ENCODE results near the gene PEAK1. TPM values are rescaled to one million over a fixed set of nuclear protein-coding genes. Genes with fewer than 3 reads are reported as not detected.
A peak's percentile ranks its signal among the peaks of the same experiment; 100 is the strongest.

Gene PEAK1
- total and polyA plus RNA-seq, 5 experiments from 2014 or later = 1.0 to 23.0 (median 2.8) TPM

DNA sequence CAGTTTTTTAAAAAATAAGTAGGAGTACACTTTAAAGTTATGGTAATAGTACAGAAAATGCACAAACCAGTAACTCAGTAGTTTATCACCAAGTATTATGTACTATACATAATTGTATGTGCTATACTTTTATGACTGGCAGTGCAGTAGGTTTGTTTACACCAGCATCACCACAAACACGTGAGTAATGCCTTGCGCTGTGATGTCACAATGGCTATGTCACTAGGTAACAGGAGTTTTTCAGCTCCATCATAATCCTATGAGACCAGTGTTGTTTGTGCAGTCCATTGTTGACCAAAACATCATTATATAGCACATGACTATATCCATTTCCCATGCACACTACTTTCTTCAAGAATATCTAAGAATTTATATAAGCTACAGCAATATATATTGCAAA is 280.6 kb downstream of the PEAK1 start:
- ATAC-seq = no peak
- Mint-ChIP-seq H3K27me3 (no peaks in the 10 kb centered on the region), H3K27ac (no peak overlapping the region), H3K36me3 (peaks cover 10 to 45% (median 35%) of the 10 kb centered on the region in 3 donors), H3K9me3 (peaks cover 0 to 39% (median 16%) of the 10 kb centered on the region in 9 donors), H3K4me3 (no peak overlapping the region), H3K4me1 (peaks cover 0 to 6% (median 0%) of the 10 kb centered on the region in 4 donors)
- DNase-seq = no peak
- POLR2A ChIA-PET = no interaction called here

GRCh38 chr15:77138167-77138522 is 281.8 kb downstream of the PEAK1 start:
- peaks cover 0 to 38% (median 15%) of the 10 kb centered on the region in 9 donors for H3K9me3 Mint-ChIP-seq
- DNase-seq = no peak
- POLR2A ChIA-PET = no interaction called here
- H3K27me3 Mint-ChIP-seq = no peaks in the 10 kb centered on the region
- H3K36me3 Mint-ChIP-seq = peaks cover 16 to 40% (median 39%) of the 10 kb centered on the region in 3 donors
- no peak overlapping the region for H3K4me3 Mint-ChIP-seq
- H3K27ac Mint-ChIP-seq = no peak overlapping the region
- ATAC-seq = no peak
- H3K4me1 Mint-ChIP-seq = peaks cover 0 to under 1% (median 0%) of the 10 kb centered on the region in 4 donors

DNA sequence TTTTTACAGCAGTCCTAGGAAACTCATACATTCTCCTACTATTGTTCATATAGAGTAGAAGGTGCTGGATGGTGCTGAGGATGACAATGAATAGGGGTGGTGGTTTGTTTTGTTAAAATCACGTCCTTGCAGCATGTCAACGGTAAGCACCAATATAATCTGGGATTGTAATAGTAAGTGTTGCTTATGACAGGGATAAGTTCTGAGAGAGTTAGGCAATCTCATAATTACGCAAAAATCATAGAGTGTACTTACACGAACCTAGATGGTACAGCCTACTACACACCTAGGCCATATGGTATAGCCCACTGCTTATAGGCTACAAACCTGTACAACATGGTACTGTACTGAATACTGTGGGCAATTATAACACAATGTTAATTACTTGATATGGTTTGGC is 284.7 kb downstream of the PEAK1 start:
- ATAC-seq (no peak), DNase-seq (no peak)
- Mint-ChIP-seq H3K4me3 (no peak overlapping the region), H3K36me3 (peaks cover 13 to 25% (median 22%) of the 10 kb centered on the region in 3 donors), H3K27me3 (no peaks in the 10 kb centered on the region), H3K27ac (no peak overlapping the region), H3K4me1 (no peaks in the 10 kb centered on the region), H3K9me3 (peaks cover 0 to 12% (median 5%) of the 10 kb centered on the region in 9 donors)
- POLR2A ChIA-PET = no interaction called here

- POLR2A ChIA-PET = no interaction called here
- DNase-seq (no peak), ATAC-seq (no peak)
- peaks cover 0 to 16% (median 12%) of the 10 kb centered on the region in 3 donors for H3K36me3 Mint-ChIP-seq
- H3K4me1 Mint-ChIP-seq = peaks cover 0 to 4% (median 0%) of the 10 kb centered on the region in 4 donors
- H3K27ac Mint-ChIP-seq = no peak overlapping the region
- no peaks in the 10 kb centered on the region for H3K27me3 Mint-ChIP-seq
- H3K4me3 Mint-ChIP-seq = no peak overlapping the region
- peaks cover 0 to 1% (median 0%) of the 10 kb centered on the region in 9 donors for H3K9me3 Mint-ChIP-seq
Measured at GRCh38 chr15:77130315-77130930, 289.5 kb downstream of the PEAK1 start.

DNA sequence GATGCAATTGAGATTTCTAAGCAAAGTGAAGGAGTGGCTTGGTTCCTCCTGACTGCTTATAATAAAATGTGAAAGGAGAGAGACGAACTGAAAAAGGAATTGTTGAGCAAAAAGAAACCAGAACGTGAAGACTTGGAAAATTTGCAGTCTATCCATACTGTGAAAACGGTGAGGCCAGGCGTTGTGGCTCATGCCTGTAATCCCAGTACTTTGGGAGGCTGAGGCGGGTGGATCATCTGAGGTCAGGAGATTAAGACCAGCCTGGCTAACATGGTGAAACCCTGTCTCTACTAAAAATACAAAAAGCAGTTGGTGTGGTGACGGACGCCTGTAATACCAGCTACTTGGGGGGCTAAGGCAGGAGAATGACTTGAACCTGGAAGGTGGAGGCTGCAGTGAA is 292.3 kb downstream of the PEAK1 start:
- Mint-ChIP-seq H3K27ac (no peak overlapping the region), H3K27me3 (no peaks in the 10 kb centered on the region), H3K36me3 (peaks cover 0 to 3% (median 1%) of the 10 kb centered on the region in 3 donors), H3K9me3 (no peaks in the 10 kb centered on the region), H3K4me1 (peaks cover 0 to 21% (median 0%) of the 10 kb centered on the region in 4 donors), H3K4me3 (no peak overlapping the region)
- no peak for DNase-seq
- POLR2A ChIA-PET = no interaction called here
- ATAC-seq = no peak

GRCh38 chr15:77126529-77127326 is 293.2 kb downstream of the PEAK1 start:
- no peak overlapping the region for H3K27ac Mint-ChIP-seq

DNA sequence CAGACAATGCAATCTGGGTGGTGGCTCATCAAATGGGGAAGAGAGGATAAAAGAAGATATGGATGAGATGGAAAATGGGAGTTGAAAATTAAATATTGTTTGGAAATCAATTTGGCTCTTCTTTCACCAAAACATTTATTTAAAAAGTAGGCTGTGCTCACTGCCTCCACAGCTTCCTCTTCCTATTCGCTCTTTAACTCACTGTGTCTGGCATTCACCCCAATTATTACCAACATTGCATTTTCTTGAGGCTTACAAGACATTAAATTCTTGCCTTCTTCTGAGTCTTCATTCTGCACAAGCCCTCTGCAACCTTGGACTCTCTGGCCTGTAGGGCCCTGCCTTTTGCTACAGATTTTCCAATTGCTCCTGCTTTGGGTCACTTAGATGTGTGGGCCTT is 296.1 kb downstream of the PEAK1 start:
- no peaks in the 10 kb centered on the region for H3K27me3 Mint-ChIP-seq
- peaks cover 3 to 35% (median 5%) of the 10 kb centered on the region in 4 donors for H3K4me1 Mint-ChIP-seq
- DNase-seq (no peak), ATAC-seq (no peak)
- no peaks in the 10 kb centered on the region for H3K36me3 Mint-ChIP-seq
- H3K4me3 Mint-ChIP-seq = no peak overlapping the region
- no peak overlapping the region for H3K27ac Mint-ChIP-seq
- no peaks in the 10 kb centered on the region for H3K9me3 Mint-ChIP-seq
- POLR2A ChIA-PET = no interaction called here

More at GRCh38 chr15:77126529-77127326, 293.2 kb downstream of the PEAK1 start:
- Mint-ChIP-seq H3K9me3 (no peaks in the 10 kb centered on the region), H3K27me3 (no peaks in the 10 kb centered on the region), H3K4me3 (no peak overlapping the region), H3K36me3 (peaks cover 0 to 3% (median 0%) of the 10 kb centered on the region in 3 donors), H3K4me1 (peaks cover 0 to 25% (median 0%) of the 10 kb centered on the region in 4 donors)
- POLR2A ChIA-PET = no interaction called here
- no peak for DNase-seq
- no peak for ATAC-seq

- Mint-ChIP-seq H3K4me1 (peaks cover 4 to 37% (median 7%) of the 10 kb centered on the region in 4 donors), H3K36me3 (no peaks in the 10 kb centered on the region), H3K27ac (no peak overlapping the region), H3K4me3 (no peak overlapping the region), H3K27me3 (no peaks in the 10 kb centered on the region), H3K9me3 (no peaks in the 10 kb centered on the region)
- no peak for ATAC-seq
- DNase-seq = no peak
- POLR2A ChIA-PET = no interaction called here
Measured at GRCh38 chr15:77122576-77122975, 297.3 kb downstream of the PEAK1 start.

DNA sequence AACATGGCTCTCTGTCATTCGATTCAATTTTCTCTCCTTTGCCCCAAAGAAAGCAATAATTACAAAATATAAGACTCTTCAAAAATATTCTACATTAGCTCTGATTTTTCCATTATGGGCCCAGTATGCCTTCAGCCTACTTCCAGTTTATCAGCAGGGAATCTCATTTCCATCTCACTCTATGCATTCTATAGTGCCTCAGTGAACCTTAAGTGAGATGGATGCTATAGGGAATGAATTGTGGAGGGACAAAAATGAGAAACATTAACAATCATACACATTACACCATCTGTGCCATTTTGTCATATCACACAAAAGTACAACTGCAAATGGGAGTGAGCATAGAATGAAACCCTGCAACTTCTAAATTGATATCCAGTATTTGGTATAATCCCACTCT is 298.3 kb downstream of the PEAK1 start:
- POLR2A ChIA-PET = no interaction called here
- Mint-ChIP-seq H3K4me3 (no peak overlapping the region), H3K9me3 (no peaks in the 10 kb centered on the region), H3K36me3 (no peaks in the 10 kb centered on the region), H3K27me3 (no peaks in the 10 kb centered on the region), H3K4me1 (peaks cover 4 to 33% (median 7%) of the 10 kb centered on the region in 4 donors), H3K27ac (peak overlapping the region in 1 of 10 donors; percentile 12)
- no peak for DNase-seq
- ATAC-seq = no peak

DNA sequence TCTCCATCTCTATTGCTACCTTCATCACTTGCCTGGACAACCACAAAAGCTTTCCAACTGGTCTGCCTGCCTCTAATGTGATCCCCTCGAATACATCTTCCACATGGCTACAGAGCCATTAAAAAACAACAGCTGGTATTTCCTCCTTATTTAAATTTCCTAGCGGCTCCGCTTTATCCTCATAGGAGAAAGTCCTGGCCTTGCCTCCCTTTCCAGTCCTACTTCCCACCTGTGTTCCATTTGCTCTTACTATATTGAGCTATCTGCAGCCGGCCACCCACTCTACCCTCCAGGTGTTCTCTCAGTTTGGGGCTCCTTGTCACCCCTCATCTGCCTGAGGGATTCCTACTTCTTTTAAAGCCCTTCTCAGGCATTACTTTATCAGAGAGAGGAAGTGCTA is 299.3 kb downstream of the PEAK1 start:
- Mint-ChIP-seq H3K27me3 (no peaks in the 10 kb centered on the region), H3K36me3 (no peaks in the 10 kb centered on the region), H3K9me3 (no peaks in the 10 kb centered on the region), H3K4me1 (peaks cover 4 to 33% (median 7%) of the 10 kb centered on the region in 4 donors), H3K27ac (peak overlapping the region in 3 of 10 donors; percentile 0 to 60 (median 4)), H3K4me3 (no peak overlapping the region)
- POLR2A ChIA-PET = interaction anchor here (0.6 kb wide), 1 partner anchor 20 kb away, joined by 3 read pairs; no protein-coding TSS in a partner anchor
- no peak for DNase-seq
- no peak for ATAC-seq

- Mint-ChIP-seq H3K27me3 (no peaks in the 10 kb centered on the region), H3K27ac (no peak overlapping the region), H3K4me1 (peaks cover 6 to 31% (median 7%) of the 10 kb centered on the region in 4 donors), H3K36me3 (peaks cover 0 to 6% (median 1%) of the 10 kb centered on the region in 3 donors), H3K4me3 (no peak overlapping the region), H3K9me3 (no peaks in the 10 kb centered on the region)
- POLR2A ChIA-PET = interaction anchor here (0.8 kb wide), 1 partner anchor 424 kb away, joined by 3 read pairs; no protein-coding TSS in a partner anchor
- ATAC-seq = no peak
- DNase-seq = no peak
Measured at GRCh38 chr15:77119446-77119845, 300.5 kb downstream of the PEAK1 start.

DNA sequence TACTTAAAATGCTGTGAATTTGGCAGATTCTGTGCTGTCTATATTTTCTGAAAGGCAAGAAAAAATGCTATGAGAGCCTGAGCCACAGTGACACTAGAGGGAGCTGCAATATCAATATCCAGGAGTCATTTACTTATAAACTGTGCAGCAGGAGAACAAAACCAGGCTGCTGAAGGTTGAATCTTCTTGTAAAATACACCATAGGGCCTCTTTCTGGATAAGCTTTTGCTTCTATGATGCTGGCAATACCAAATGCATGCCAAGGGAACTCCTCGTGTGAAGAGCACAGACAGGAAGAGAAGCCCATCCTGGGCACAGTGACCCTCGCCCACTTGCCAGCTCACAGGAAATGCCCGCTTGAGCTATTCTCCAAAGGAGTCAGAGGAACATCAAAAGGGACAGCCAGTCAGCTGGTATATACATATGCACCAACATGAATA is 301.0 kb downstream of the PEAK1 start:
- POLR2A ChIA-PET = interaction anchor here (0.8 to 1.1 kb wide), 2 partner anchors 369 to 424 kb away, joined by 3 read pairs; no protein-coding TSS in a partner anchor
- Mint-ChIP-seq H3K27me3 (no peaks in the 10 kb centered on the region), H3K27ac (peak overlapping the region in 2 of 10 donors; percentile 18 to 22), H3K4me3 (no peak overlapping the region), H3K4me1 (peaks cover 6 to 26% (median 7%) of the 10 kb centered on the region in 4 donors), H3K36me3 (peaks cover 0 to 11% (median 4%) of the 10 kb centered on the region in 3 donors), H3K9me3 (no peaks in the 10 kb centered on the region)
- ATAC-seq = peak; percentile 66 to 70
- peak in 8 of 10 donors; percentile 14 to 71 (median 45) for DNase-seq

GRCh38 chr15:77115179-77115578 is 304.7 kb downstream of the PEAK1 start:
- POLR2A ChIA-PET = interaction anchor here (0.5 kb wide), 1 partner anchor 371 kb away, joined by 3 read pairs; no protein-coding TSS in a partner anchor
- DNase-seq = no peak
- no peaks in the 10 kb centered on the region for H3K27me3 Mint-ChIP-seq
- peak overlapping the region in 1 of 10 donors; percentile 3 for H3K27ac Mint-ChIP-seq
- no peaks in the 10 kb centered on the region for H3K9me3 Mint-ChIP-seq
- peaks cover 6 to 10% (median 7%) of the 10 kb centered on the region in 4 donors for H3K4me1 Mint-ChIP-seq
- ATAC-seq = no peak
- H3K36me3 Mint-ChIP-seq = peaks cover 0 to 15% (median 7%) of the 10 kb centered on the region in 3 donors
- no peak overlapping the region for H3K4me3 Mint-ChIP-seq

All from naive thymus-derived CD8-positive, alpha-beta T cell (primary cell).